T-helper 1 cell treated with Interleukin-12 subunit alpha and Interleukin-12 subunit beta and Interleukin-4 antibody, amounts not matched to agents 30 μg/mL and 1 μg/mL, for 36 hours (primary cell): Measurements from ENCODE around the gene WNT5B.
A peak's percentile ranks its signal among the peaks of the same experiment; 100 is the strongest.
"Not testable (repeated sequence)": the region's sequence is repeated elsewhere in the genome, so short reads cannot be mapped to it uniquely, and the experiment has no call there.

Experiments
- H3K27ac Mint-ChIP-seq: one replicate; pipeline ENCODE4 v1.8.0; 2021; ENCODE audit warnings: mild to moderate bottlenecking, mixed read lengths
- H3K27me3 Mint-ChIP-seq: one replicate; pipeline ENCODE4 v1.8.0; 2021; ENCODE audit warnings: low read depth, mixed read lengths
- H3K36me3 Mint-ChIP-seq: one replicate; pipeline ENCODE4 v1.8.0; 2021; ENCODE audit warnings: low read depth, mixed read lengths
- H3K4me1 Mint-ChIP-seq: one replicate; pipeline ENCODE4 v1.8.0; 2021; ENCODE audit warnings: low read depth, mixed read lengths
- H3K4me3 Mint-ChIP-seq: one replicate; pipeline ENCODE4 v1.8.0; 2021; ENCODE audit warnings: mild to moderate bottlenecking, moderate library complexity, mixed read lengths
- H3K9me3 Mint-ChIP-seq: one replicate; pipeline ENCODE4 v1.8.0; 2021; ENCODE audit warnings: mixed read lengths

The WNT5B gene

DNA sequence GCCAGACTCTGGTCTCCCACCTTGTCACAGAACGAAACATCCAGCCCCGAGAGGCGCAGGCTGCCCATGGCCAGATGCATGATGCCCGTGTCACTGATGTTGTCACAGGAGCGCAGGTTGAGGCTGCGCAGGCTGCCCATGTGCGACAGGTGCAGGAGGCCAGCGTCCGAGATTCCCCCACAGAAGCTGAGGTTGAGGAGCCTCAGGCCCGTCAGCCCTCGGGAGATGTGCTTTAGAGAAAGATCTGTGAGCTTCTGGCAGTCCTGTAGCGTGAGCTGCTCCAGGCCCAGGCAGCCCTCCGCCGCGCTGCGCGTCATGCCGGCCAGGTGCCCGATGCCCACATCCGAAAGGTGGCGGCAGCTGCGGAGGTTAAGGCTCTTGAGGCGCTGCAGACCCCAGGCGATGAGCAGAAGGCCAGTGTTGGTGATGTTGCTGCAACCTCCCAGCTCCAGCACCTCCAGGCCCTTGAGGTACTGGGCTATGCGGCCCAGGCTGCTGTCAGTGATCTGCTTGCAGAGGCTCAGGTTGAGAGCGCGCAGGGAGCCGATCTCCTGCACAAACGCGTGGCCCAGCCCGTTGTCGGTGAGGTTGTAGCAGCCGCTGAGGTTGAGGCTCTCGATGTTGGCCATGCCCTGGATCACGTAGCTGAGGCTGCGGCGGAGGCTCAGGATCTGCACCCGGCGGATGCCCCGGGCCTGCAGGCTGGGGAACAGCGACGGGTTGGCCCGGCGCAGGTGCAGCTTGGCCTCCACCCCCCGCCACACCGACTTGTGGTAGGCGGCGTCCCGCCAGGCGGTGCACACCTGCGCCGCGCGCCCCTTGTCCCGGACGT lies 35.6 kb upstream of the WNT5B start:
- H3K4me3 Mint-ChIP-seq = peak overlapping the region; percentile 94
- H3K36me3 Mint-ChIP-seq = peaks cover 23% of the 10 kb centered on the region
- H3K27me3 Mint-ChIP-seq = no peaks in the 10 kb centered on the region
- H3K27ac Mint-ChIP-seq = peak overlapping the region; percentile 89
- peaks cover 45% of the 10 kb centered on the region for H3K4me1 Mint-ChIP-seq
- H3K9me3 Mint-ChIP-seq = no peaks in the 10 kb centered on the region

DNA sequence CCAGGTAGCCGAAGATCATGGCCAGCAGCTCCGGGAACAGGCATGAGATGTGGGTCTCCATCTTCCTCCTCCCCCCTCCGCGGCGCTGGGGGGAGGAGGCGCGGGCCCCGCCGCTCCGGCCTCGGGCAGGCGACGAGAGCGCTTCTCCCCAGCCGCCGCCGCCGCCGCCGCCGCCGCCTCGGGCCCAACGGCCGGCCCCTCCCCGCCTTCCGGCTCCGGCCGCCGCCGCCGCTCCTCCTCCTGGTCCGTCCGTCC lies 35.1 kb upstream of the WNT5B start:
- H3K36me3 Mint-ChIP-seq = peaks cover 19% of the 10 kb centered on the region
- peak overlapping the region; percentile 94 for H3K4me3 Mint-ChIP-seq
- peaks cover 39% of the 10 kb centered on the region for H3K4me1 Mint-ChIP-seq
- H3K27me3 Mint-ChIP-seq = no peaks in the 10 kb centered on the region
- no peaks in the 10 kb centered on the region for H3K9me3 Mint-ChIP-seq
- H3K27ac Mint-ChIP-seq = no peak overlapping the region

DNA sequence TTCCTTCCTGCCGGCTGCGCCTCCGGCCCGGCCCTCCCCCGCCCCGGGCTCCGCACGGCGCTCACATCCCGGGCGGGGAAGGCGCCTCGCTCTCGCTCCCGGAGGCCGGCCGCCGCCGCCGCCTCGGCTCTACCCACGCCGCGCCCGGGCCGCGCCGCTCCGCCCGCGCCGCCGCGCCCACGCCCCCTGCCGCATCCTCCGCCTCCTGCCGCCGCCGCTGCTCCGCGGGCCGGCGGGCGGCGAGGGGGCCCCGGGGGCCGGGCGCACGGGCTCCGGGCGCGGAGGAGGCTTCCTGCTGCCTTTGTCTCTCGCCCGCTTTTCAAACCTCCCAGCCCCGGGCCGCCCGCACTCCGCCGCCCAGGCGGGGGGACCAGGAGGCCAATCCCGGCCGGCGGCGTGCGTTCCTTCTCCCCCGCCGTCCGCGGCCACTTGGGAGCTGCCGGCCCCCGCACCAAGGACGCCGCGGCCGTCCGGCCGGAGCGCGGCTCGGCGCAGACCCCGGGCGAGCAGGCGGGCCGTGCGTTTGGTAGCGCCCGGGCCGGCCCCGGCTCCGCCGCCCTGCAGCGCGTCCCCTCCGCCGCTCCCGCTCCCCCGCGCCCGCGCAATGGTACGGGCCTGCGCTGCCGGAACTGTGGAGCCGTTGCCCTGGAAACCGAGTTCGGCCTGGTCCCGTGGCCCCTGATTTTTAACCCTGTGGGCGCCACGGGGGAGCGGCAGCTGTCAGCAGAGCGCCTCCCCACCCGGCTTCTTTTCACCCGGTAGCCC lies 34.6 kb upstream of the WNT5B start, which contains the start of gene FBXL14:
FBXL14 (minus strand) TSS at position 321 of the 765 bp plus-strand sequence. CDS start 515 bp downstream, outside the sequence.
- Mint-ChIP-seq H3K36me3 (peaks cover 19% of the 10 kb centered on the region), H3K27ac (peak within 1 kb of the TSS; percentile 89), H3K27me3 (no peaks in the 10 kb centered on the region), H3K4me3 (peak within 1 kb of the TSS; percentile 95), H3K9me3 (no peaks in the 10 kb centered on the region), H3K4me1 (peaks cover 39% of the 10 kb centered on the region)

DNA sequence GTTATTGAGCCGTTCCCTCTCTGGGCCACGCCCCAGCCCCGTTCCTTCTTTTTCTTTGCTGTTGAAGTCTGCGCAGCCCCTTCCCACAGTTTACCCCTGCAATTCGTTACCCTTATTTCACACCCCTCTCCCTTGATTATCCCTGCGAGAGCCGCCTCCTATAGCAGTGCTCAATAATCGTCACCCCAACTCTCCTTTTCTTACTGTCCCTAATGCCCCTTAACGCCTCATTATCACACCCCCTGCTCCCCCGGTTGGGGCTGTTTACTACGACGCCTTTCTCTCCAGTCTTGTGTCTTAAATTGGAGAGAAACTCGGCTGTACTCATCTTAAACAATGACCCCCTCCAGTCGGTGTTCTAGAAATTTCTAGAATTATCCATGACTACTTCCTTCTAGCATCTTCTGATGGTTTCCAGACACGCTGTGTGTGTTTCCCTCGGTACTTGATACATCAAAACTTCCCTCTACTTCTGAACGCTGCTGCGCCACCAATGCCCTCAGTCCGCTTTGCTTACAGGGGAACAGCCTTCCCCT lies 33.9 kb upstream of the WNT5B start:
- Mint-ChIP-seq H3K4me1 (peaks cover 35% of the 10 kb centered on the region), H3K9me3 (no peaks in the 10 kb centered on the region), H3K4me3 (peak overlapping the region; percentile 95), H3K27ac (peak overlapping the region; percentile 89), H3K36me3 (peaks cover 19% of the 10 kb centered on the region), H3K27me3 (no peaks in the 10 kb centered on the region)

DNA sequence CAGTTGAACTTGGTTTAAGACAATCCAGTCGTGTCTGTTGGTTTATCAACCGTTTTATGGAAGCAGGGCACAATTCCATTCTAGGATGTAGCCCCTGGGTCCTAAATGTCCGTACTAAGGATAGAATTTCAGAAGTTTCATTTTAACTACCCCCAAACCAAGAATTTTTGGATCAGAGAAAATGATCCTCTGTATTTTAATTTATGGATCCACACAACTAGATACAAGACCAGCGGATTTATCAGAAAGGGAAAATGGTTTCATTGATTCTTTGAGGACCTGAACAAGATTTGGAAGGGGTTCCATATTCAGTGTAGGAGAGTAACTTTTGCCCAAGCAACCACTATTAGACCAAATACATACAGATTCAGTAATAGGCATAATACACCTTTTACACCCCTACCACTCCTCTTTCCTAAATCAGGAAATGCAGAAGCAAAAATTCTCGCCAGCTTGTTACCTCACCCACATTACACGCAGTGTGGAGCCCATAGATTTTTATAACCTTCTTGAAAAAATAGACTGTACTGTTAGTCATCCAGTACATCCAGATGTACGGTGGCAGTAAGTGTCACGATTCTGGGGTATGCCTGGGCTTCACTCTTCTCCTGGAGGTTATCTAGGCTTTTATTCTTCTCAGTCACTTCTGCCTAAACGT lies 33.2 kb upstream of the WNT5B start:
- peaks cover 31% of the 10 kb centered on the region for H3K4me1 Mint-ChIP-seq
- H3K27ac Mint-ChIP-seq = no peak overlapping the region
- no peaks in the 10 kb centered on the region for H3K27me3 Mint-ChIP-seq
- H3K9me3 Mint-ChIP-seq = no peaks in the 10 kb centered on the region
- H3K4me3 Mint-ChIP-seq = peak overlapping the region; percentile 95
- H3K36me3 Mint-ChIP-seq = peaks cover 18% of the 10 kb centered on the region

DNA sequence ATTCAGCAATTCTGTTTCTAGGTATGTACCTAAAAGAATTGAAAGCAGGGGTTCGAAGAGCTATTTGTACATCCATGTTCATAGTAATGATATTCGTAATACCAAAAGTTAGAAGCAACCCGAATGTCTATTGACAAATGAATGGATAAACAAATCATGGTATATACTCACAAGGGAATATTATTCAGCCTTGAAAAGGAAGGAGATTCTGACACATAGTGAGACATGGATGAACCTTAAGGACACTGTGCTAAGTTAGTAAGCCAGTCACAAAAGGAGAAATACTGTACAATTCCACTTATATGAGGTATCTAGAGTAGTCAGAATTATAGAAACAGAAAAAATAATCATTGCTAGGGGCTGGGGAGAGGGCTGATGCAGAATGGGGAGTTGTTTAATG lies 30.3 kb upstream of the WNT5B start:
- no peak overlapping the region for H3K4me3 Mint-ChIP-seq
- no peaks in the 10 kb centered on the region for H3K9me3 Mint-ChIP-seq
- no peaks in the 10 kb centered on the region for H3K27me3 Mint-ChIP-seq
- H3K36me3 Mint-ChIP-seq = no peaks in the 10 kb centered on the region
- peaks cover 23% of the 10 kb centered on the region for H3K4me1 Mint-ChIP-seq
- H3K27ac Mint-ChIP-seq = no peak overlapping the region

DNA sequence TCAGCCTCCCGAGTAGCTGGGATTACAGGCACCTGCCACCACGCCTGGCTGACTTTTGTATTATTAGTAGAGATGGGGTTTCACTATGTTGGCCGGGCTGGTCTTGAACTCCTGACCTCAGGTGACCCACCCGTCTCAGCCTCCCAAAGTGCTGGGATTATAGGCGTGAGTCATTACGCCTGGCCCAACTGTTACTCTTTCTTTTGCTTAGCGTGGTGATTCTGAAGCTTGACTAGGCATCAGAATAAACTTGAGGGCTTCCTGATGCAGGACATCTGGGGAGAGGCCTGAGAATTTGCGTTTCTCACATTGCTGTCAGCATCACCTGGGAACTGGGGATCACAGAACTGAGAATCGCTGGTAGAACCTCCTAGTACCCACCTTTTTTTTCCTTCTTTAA lies 26.3 kb upstream of the WNT5B start:
- not testable (repeated sequence) for H3K36me3 Mint-ChIP-seq, H3K4me3 Mint-ChIP-seq, H3K9me3 Mint-ChIP-seq, H3K27me3 Mint-ChIP-seq
- peak overlapping the region; percentile 89 for H3K27ac Mint-ChIP-seq
- H3K4me1 Mint-ChIP-seq = peaks cover 28% of the 10 kb centered on the region

DNA sequence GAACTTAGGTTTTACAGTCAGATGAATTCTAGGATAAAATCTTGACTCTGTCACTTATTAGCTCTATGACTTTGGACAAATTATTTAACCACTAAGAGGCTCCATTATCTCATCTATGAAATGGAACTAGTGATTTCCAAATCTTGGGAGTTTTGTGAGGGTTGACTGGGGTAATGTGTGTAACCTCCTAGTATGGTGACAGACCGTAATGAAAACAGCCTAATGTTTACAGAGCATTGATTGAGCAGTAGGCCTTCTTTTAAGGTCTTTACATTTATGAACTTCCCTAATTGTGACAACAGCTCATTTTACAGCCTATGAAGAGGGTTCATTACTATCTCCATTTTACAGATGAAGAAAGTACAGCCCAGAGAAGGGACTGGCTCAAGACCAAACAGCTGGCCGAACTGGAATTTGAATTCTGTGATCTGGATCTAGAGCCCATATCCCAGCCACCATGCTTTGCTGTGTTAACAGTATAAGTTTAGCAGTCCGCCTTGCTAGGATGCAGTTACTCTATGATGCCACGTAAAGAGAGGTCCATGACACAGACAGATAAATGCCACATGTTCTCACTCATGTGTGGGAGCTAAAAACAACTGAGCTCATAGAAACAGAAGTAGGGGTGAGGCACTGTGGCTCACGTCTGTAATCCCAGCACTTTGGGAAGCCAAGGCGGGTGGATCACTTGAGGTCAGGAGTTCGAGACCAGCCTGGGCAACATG lies 25.6 kb upstream of the WNT5B start:
- Mint-ChIP-seq H3K27ac (peak overlapping the region; percentile 53), H3K4me1 (peaks cover 28% of the 10 kb centered on the region), H3K36me3 (no peaks in the 10 kb centered on the region), H3K27me3 (peaks cover under 1% of the 10 kb centered on the region), H3K4me3 (peak overlapping the region; percentile 40), H3K9me3 (no peaks in the 10 kb centered on the region)

DNA sequence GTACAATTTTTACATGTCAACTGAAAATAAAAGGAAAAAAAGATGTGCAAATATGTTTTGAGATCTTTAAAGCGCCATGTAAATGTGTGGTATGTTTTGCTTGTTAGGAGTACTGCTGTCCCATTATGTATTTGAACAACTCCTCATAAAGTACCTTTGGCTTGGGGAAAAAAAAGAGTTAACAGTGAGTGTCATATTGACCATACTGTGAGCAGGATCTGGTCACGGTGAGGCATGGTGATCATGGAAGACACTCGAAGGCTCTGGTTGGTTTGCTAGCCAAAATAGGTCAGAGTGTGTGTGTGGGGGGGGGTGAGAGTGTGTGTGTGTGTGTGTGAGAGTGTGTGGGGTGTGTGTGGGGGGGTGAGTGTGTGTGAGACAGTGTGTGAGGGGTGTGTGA lies 24.6 kb upstream of the WNT5B start:
- H3K36me3 Mint-ChIP-seq = no peaks in the 10 kb centered on the region
- H3K9me3 Mint-ChIP-seq = no peaks in the 10 kb centered on the region
- peaks cover 28% of the 10 kb centered on the region for H3K4me1 Mint-ChIP-seq
- no peak overlapping the region for H3K4me3 Mint-ChIP-seq
- H3K27me3 Mint-ChIP-seq = peaks cover 5% of the 10 kb centered on the region
- no peak overlapping the region for H3K27ac Mint-ChIP-seq

DNA sequence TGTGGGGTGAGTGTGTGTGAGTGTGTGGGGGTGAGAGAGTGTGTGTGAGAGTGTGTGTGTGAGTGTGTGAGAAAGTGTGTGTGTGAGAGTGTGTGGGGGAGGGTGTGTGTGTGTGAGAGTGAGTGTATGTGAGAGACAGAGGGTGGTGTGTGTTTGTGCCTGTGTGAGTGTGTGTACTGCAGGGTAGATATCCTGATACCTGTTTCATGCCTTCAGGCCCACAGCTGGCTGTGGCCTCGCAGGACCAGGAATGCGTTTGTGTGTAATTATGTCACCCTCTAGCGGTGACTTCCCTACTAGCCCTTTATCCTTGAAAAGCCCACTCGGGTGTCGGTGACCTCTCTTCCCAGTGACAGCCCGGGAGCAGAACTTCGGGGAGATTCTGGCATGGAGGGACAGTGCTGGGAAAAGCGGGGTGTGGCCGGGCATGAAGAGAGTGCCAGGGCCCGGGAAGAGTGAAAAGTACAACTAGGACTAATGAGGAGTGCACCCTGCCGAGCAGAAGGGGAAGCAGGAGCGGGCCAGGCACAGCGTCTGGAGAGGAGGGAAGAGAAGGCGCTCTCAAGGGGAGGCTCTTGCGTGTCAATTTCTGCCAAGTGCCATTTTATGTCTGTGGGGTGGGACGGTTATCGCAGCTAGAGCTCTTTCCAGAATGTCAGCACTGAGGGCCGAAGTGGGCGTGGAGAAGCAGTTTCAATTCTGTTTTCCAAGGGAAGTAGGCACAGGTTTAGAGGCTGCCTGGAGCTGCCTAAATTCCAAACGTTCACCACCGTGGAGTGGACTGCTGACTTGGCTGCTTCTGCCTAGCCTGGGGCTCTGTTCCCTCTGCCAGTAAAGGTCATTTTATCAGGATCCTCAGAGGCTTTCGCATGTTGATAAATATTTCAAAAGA lies 23.7 kb upstream of the WNT5B start:
- Mint-ChIP-seq H3K4me1 (peaks cover 28% of the 10 kb centered on the region), H3K4me3 (peak overlapping the region; percentile 85), H3K27me3 (peaks cover 5% of the 10 kb centered on the region), H3K36me3 (no peaks in the 10 kb centered on the region), H3K9me3 (no peaks in the 10 kb centered on the region), H3K27ac (peak overlapping the region; percentile 56)

DNA sequence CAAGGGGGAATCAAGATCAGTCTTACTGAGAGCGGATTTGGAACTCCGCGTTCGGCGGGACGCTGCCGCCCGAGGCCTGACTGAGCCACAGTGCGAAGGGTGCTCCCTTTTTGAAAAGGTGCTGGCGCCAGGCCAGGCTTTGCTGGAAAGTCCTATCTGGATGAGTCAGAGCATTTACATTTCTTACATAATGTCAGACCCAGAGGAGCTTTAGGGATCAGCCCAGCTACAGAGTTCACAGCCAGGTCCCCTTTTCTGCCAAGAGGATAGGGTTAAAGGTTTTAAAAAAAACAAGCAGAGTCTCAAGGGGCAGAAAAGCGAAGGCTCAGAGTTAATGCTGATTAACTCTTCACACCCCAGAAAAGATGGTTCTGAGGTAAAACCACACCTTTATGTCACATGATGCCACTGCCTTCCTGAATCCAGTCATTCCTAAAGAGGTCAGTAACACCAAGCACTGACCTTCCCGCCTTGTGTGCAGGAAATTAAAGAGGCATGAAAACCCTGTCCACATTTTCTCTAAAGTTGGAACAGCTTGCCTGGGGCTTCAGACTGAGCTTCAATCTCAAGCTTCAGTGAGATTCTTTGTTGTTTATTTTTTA lies 22.9 kb upstream of the WNT5B start:
- Mint-ChIP-seq H3K27me3 (peaks cover 5% of the 10 kb centered on the region), H3K36me3 (no peaks in the 10 kb centered on the region), H3K4me1 (peaks cover 26% of the 10 kb centered on the region), H3K27ac (no peak overlapping the region), H3K9me3 (no peaks in the 10 kb centered on the region), H3K4me3 (peak overlapping the region; percentile 85)

DNA sequence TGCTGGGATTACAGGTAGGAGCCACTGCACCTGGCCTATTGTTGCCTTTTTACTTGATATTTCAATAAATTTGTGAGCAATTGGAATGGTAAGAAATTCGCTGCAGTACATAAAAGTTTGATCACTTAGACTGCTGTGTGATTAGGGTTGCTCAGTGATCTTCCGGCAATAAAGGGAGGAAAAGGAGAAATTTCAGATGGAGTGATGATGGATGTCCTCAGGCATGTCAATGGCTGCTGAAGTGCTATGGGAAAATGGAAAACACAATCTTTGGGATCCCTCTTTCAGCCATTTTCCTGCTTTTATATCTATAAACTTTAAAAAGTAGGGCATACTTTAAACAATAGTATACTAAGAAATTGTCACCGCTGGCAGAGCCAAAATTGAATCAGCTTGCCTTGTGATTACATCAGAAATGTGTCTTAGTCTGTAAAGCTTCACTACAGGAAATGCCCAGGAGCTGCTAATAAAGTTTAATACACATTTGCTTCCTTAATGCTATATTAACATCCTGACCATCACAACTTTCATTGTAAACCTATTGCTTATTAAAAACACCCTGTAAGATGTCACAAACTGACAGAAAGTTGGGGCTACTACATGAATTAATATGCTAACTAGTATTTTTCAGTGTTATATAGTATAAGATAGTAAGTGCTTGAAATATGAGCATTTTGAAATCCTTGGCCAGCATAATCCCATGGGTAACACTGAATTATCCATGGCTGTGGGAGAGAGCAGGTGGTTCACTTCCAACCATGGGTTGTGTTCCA lies 20.9 kb upstream of the WNT5B start:
- Mint-ChIP-seq H3K27ac (no peak overlapping the region), H3K27me3 (peaks cover 9% of the 10 kb centered on the region), H3K36me3 (no peaks in the 10 kb centered on the region), H3K4me3 (no peak overlapping the region), H3K4me1 (peaks cover 14% of the 10 kb centered on the region), H3K9me3 (no peaks in the 10 kb centered on the region)
